ENCODE measurements around the gene ENOX1.

Gene ENOX1

GRCh38 chr13:43785650-43786471 is 911 bp downstream of the ENOX1 start:
- DNase-seq (ENCODE audit: low spot score), result no peak

GRCh38 chr13:43785261-43785649 is 1.5 kb downstream of the ENOX1 start:
- no peak for DNase-seq (ENCODE audit: low spot score)

GRCh38 chr13:43784496-43784895 is 2.3 kb downstream of the ENOX1 start:
- DNase-seq (ENCODE audit: low spot score), result no peak

- peak; percentile 17 for DNase-seq (ENCODE audit: low spot score)
Observed at GRCh38 chr13:43783820-43784219, 3.0 kb downstream of the ENOX1 start.

GRCh38 chr13:43782686-43783085 is 4.1 kb downstream of the ENOX1 start:
- DNase-seq (ENCODE audit: low spot score), result no peak

GRCh38 chr13:43780666-43781065 is 6.1 kb downstream of the ENOX1 start:
- no peak for DNase-seq (ENCODE audit: low spot score)

- DNase-seq (ENCODE audit: low spot score), result no peak
Observed at GRCh38 chr13:43776501-43777079, 10.2 kb downstream of the ENOX1 start.

- DNase-seq (ENCODE audit: low spot score), result no peak
Observed at GRCh38 chr13:43776006-43776405, 10.8 kb downstream of the ENOX1 start.

DNA sequence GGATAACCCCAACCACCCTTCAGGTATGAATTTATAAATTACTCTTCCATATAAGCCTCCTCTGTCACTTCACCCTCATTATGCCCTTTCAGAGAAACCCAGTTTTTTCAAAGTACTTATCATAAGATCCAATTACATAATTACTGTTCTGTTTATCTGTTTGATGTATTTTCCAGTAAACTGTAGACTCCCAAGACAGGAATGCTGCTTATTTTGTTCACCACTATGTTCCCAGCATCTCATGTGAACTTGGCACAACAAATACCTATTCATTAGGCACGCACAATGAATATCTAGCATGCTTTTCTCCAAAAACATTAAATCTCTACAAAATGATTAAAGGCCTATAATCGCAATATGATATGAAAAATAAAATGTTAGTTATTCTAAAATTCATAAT is 13.2 kb downstream of the ENOX1 start:
- DNase-seq (ENCODE audit: low spot score), result no peak

- DNase-seq (ENCODE audit: low spot score), result no peak
Observed at GRCh38 chr13:43770871-43771270, 15.9 kb downstream of the ENOX1 start.

DNA sequence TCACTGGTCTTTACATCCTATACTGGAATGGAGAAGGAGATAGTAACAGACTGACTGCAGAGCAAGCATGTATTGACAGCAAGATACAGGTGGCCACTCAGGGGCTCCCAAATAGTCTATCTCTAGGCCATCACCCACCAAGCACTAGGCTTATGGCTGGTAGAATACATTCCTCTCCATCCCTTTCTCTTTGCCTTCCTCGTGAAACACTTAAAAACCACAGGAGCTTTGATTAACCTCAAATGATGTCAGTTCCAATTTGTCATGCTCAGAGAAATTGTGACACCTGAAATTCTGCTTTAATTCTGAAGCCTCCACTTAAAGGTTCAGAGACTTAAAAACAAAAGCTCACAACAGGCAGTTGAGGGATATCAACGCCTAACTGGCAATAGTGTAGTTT is 17.2 kb downstream of the ENOX1 start:
- no peak for DNase-seq (ENCODE audit: low spot score)

DNA sequence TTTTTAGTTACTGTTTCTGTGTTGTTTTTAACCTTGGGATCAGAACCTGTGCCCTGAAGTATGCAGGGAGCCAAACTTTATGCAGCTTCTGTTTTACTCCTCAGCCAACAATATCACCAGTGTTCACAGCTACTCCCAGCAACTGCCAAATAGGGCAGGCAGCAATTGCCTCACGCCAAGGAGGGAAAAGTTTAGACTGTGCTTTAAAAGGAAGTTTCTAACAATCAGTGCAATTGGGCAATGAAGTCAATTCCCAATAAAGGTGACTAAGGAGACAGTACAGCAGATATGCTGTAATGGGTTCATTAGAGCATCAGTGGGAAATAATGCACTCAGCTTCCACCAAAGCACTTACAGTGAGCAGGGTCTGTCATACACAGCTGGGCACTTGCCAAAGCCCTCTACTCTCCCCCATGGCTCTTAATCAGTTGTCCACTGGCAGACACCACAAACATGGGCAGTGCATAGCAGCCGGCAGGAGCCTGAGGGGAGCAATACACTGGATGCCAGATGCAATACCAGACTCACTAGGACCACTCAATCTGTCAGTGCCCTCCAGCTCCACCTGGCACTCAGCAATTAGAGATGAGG is 19.3 kb downstream of the ENOX1 start:
- no peak for DNase-seq (ENCODE audit: low spot score)

DNA sequence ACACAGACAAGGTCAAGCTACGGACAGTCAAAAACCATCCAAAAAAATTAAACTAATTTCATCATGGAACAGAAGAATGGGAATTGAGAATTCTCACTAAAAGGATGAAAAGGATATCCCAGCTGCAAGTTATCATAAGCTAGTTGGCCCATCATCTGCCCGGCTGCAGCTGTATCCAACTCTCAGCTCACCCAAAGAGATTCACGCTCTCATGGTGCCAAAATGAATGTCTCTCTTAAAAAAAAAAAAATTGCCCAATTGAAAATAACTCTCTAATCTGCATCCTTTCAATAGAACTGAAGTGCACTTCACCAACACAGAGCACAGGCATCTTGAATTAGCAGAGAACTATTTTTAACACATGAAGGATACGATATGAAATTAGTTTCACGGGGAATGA is 20.0 kb downstream of the ENOX1 start:
- DNase-seq (ENCODE audit: low spot score), result no peak

GRCh38 chr13:43764349-43764748 is 22.4 kb downstream of the ENOX1 start:
- DNase-seq (ENCODE audit: low spot score), result no peak

DNA sequence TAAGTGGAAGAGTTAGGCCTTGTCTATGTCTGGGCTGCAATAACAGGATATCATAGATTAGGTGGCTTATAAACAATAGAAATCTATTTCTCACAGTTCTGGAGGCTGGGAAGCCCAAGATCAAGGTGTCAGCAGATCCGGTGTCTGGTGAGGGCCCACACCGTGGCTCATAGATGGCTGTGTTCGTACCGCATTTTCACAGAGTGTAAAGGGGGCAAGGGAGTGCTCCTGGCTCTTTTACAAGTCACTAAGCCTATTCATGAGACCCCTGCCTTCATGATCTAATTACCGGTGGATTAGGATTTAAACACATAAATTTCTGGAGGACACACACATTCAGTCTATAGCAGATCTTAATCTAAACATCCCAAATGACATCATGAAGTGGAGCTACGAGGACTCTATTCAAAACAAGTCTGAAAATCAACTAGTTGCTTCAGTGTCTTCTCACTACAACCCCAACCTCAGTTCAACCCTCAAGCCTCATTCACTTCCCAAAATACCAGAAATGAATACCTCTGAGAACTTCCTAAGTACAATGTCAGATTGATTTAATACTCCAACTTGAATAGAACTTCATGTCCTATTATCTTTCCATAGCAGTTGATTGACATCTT is 23.5 kb downstream of the ENOX1 start:
- no peak for DNase-seq (ENCODE audit: low spot score)

DNA sequence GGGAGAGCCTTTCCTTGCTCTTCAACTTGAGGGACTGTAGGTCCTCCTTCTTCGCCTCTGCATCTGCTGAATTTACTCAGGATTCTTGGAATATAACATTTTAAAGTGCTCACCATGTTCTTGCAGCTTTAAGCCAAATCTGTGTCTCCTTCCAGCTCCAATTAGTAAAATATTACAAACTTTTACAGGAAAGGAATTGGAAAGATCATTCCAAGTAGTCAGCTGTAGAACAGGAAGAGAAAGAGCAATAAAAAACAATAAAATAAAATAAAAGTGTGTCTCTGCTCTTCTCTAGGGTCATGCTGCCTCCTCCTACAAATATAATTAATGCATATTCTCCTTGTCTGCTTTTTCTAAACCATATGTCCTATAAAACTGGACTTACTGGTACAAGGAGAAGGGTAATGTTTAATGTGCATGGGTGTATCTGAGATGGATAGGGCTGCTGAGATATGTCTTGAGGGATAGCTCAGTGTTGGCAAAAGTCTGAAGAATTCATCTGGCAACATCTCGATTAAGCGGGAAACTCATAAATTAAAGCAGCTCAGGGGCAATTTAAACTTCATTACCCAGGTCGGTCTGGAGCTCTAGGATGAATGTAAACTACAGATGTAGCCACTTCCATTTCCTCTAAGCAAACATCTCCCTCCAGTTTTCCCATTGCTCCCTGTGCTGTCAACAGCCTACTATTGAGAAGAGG is 25.0 kb downstream of the ENOX1 start:
- DNase-seq (ENCODE audit: low spot score), result no peak

DNA sequence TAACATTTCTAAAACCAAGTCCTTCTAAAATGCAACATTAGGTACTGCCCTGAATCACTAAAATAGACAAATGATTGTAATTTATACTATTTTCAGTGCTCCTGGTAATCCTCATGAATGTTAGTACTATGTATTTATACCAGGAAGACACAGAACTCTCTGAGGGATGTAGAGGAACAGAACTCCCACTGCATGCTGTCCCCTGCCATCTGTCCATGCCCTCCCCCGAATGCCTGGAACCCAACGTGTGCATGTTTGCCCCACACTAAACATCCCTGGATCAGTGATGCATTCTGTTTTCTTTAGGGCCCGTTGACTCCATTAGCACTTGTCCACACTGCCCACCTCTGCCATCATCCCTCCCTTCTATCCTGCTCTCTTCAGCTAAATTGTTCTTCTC is 26.5 kb downstream of the ENOX1 start:
- no peak for DNase-seq (ENCODE audit: low spot score)

- DNase-seq (ENCODE audit: low spot score), result no peak
Observed at GRCh38 chr13:43758834-43759233, 27.9 kb downstream of the ENOX1 start.

- no peak for DNase-seq (ENCODE audit: low spot score)
Observed at GRCh38 chr13:43757266-43757665, 29.5 kb downstream of the ENOX1 start.

DNA sequence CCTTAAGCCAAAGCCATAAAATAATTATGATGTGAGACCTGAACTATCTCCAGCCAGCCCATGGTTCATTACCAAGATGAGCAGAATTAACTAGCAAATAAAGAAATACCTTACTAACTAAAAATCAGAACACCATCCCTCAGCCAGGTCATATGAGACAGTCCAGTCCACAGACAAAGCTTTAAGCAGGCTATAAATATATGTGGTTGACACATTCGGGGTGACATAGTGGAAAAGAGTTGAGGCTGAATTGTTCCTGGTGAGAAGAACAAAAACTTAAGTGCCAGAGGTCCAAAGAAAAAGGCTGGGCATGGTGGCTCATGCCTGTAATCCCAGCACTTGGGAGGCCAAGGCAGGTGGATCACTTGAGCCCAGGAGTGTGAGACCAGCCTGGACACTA is 30.9 kb downstream of the ENOX1 start:
- DNase-seq (ENCODE audit: low spot score), result no peak

DNA sequence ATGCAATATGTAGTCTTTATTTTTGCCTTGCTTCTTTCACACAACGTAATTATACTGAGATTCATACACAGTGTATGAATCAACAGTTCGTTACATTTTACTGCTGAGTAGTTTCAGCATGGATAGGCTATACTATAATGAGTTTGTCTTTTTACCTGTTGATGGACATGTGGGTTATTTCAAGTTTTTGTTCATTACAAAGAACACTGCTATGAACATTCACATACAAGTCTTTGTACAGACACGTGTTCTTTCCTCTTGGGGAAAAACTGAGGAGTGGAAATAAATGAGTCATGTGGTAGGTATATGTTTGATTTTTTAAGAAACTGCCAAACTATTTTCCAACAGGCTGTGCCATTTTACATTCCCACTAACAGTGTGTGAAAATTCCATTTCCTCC is 35.1 kb downstream of the ENOX1 start:
- no peak for DNase-seq (ENCODE audit: low spot score)

GRCh38 chr13:43749503-43749902 is 37.3 kb downstream of the ENOX1 start:
- DNase-seq (ENCODE audit: low spot score), result no peak
